Measurements from ENCODE around the gene SRCIN1.
A peak's percentile ranks its signal among the peaks of the same experiment; 100 is the strongest.
"Not testable (repeated sequence)": the region's sequence is repeated elsewhere in the genome, so short reads cannot be mapped to it uniquely, and the experiment has no call there.

SRCIN1 gene, protein sequence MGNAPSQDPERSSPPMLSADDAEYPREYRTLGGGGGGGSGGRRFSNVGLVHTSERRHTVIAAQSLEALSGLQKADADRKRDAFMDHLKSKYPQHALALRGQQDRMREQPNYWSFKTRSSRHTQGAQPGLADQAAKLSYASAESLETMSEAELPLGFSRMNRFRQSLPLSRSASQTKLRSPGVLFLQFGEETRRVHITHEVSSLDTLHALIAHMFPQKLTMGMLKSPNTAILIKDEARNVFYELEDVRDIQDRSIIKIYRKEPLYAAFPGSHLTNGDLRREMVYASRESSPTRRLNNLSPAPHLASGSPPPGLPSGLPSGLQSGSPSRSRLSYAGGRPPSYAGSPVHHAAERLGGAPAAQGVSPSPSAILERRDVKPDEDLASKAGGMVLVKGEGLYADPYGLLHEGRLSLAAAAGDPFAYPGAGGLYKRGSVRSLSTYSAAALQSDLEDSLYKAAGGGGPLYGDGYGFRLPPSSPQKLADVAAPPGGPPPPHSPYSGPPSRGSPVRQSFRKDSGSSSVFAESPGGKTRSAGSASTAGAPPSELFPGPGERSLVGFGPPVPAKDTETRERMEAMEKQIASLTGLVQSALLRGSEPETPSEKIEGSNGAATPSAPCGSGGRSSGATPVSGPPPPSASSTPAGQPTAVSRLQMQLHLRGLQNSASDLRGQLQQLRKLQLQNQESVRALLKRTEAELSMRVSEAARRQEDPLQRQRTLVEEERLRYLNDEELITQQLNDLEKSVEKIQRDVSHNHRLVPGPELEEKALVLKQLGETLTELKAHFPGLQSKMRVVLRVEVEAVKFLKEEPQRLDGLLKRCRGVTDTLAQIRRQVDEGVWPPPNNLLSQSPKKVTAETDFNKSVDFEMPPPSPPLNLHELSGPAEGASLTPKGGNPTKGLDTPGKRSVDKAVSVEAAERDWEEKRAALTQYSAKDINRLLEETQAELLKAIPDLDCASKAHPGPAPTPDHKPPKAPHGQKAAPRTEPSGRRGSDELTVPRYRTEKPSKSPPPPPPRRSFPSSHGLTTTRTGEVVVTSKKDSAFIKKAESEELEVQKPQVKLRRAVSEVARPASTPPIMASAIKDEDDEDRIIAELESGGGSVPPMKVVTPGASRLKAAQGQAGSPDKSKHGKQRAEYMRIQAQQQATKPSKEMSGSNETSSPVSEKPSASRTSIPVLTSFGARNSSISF

DNA sequence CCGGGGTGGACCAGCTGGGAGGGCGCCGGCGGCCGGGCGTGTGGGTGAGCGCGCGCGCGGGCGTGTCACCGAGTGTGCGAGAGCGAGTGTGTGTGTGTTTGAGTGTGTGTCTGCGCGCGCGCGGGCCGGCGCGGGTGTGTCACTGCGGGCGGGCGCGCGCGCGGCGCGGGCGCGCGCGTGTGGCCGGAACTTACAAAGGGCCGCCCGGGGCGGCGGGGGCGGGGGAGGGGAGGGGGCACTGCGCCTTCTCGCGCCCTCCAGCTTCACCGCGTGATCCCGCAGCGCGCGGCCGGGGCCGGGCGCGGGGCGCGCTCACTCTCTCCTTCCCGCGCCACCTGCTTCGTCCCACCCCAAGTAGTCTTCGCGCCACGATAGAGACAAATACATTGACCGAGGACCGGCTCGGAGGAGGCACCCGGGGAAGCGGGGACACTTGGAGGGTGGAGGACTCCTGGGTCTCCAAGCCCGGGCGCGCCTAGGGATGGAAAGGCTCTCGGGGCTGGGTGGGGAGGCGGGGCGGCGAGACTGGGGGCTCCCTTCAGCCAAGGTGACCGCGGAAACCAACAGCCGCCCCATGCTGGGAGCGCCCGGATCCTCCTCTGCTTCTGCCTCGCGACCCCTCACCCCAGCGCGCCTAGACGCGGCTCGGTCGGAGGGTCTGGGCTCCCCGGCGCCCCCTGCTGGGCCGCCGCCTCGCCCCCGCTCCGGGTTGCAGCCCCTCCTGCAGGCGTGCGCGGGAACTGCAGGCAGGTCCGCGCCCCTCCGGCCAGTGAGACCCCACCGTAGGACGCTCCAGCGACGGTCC, at the start of gene SRCIN1:
Gene SRCIN1, minus strand, starts transcription at position 112 of the 805 bp plus-strand sequence. CDS start 247 bp downstream, outside the sequence.
- peak; percentile 55 to 63 for DNase-seq

DNA sequence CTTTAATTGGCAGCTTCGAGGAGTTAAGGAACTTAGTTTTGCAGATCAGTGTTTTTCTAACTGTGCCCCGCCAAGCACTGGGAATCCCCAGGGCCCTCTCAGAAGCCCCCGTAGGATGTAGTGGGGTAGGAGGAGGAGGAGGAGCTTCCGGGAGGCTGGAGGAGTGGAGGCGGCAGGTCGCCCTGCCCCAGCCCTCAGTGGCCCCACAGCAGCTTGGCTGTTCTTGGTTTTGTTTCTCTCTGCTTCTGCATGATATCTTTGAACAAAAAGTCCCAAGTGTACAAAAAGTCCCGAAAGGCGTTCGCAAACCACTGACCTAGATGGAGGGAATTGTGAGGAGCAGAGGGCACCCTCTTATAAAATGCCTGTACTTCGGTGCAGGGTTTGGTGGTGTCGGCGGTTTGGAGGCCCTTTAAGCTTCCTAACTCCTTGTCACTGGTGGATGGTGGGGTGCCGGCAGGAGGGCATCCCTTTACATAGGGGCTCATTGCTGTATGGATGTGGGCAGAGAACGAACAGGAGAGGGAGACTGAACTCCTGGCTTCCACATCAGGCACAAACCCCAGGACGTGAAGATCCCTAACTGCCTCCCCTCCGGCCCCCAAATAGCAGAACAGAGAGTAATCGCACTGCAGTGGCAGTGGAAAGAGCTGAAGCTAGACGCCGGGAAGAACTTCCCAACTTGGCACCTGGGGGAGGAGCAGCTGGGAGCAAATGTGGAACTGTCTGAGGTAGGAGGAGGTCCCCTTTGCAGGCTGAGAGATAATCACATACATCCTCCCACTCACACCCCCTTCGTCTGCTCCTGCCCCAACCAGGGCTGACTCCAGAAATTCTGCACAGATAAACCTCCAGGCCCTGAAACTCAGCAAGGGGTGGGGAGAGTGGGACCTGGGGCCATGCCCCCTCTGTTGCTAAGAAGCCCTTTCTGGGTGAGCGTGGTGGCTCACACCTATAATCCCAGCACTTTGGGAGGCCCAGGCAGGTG, 49.0 kb upstream of the SRCIN1 start:
- DNase-seq = no peak

DNA sequence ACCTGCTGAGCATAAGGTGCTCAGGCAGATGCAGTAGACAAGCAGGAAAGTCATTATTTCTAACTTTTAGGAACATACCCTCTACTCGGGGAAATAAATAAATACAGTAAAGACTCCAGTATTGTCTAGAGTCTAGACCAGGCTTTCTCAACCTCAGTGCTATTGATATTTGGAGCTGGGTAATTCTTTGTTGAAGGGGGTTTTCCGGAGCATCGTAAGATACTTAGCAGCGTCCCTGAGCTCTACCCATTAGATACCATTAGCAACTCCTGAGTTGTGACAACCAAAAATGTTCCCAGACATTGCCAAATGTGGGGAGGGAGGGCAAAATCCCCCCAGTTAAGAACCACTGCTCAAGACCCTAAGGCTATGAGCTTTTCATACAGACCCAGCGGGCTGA, 47.9 kb upstream of the SRCIN1 start:
- DNase-seq = no peak

DNA sequence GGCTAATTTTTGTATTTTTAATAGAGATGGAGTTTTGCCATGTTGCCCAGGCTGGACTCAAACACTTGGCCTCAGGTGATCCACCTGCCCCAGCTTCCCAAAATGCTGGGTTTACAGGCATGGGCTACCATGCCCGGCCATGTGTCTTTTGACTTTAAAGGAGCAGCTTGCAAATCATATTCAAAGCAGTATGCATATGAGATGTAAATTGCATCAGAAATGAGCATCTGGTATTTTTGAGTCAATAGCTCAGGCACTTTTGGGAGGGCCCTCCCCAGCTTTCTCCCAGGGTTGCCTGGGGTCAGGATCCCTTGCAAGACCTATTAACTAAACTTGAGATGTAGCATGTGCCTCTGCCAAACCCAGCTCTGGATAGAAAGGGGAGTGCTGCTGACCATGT, 47.5 kb upstream of the SRCIN1 start:
- no peak for DNase-seq

DNA sequence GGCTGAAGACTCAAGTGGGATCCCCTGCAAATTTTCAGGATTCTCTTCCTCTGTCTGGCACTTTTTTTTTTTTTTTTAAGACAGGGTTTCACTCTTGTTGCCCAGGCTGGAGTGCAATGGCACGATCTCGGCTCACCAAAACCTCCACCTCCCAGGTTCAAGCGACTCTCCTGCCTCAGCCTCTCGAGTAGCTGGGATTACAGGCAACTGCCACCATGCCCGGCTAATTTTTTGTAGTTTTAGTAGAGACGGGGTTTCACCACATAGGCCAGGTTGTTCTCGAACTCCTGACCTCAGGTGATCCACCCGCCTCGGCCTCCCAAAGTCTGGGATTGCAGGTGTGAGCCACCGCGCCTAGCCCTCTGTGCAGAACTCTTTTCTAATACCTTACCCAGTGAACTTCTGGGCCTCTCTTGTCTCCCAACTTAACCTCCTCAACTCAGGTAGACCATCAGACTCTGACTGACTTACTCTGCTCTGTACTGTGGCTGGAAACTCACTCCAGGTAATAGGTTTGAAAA, 45.0 kb upstream of the SRCIN1 start:
- not testable (repeated sequence) for DNase-seq

DNA sequence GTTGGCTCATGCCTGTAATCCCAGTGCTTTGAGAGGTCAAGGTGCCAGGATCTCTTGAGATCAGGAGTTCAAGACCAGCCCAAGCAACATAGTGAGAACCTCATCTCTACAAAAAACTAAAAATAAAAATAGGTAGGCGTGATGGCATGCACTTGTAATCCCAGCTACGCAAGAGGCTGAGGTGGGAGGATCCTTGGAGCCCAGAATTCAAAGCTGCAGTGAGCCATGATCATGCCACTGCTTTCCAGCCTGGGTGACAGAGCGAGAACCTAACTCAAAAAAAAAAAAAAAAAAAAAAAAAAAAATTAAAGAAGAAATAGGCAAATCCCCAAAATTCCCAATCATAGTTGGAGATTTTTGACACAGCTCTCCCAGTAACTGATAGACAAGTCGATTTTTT, 32.2 kb upstream of the SRCIN1 start:
- no peak for DNase-seq

DNA sequence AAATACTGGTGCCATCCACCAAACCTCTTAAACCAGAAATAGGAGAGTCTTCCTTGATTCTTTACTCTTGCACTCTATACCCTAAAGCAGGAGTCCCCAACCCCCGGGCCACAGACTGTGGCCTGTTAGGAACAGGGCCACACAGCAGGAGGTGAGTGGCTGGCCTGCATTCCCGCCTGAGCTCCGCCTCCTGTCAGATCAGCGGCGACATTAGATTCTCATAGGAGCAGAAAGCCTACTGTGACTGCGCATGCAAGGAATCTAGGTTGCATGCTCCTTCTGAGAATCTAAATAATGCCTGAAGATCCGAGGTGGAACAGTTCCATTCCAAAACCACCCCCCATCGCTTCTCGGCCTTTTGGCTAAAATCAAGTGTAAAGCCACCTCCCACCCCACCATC, 30.3 kb upstream of the SRCIN1 start:
- no peak for DNase-seq

DNA sequence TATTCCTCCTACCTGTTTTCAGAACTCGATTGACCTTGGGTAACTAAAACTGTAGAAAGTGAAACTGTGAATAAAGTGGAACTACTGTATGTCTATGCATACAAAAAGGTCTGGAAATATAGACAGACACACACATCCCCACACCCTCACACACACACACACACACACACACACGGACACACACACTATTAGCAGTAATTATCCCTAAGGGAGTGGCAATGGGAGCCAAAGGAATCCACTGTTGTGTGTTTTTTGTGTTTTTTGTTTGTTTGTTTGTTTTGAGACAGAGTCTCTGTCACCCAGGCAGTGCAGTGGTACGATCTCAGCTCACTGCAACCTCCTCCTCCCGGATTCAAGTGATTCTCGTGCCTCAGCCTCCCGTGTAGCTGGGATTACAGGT, 26.6 kb upstream of the SRCIN1 start:
- no peak for DNase-seq

DNA sequence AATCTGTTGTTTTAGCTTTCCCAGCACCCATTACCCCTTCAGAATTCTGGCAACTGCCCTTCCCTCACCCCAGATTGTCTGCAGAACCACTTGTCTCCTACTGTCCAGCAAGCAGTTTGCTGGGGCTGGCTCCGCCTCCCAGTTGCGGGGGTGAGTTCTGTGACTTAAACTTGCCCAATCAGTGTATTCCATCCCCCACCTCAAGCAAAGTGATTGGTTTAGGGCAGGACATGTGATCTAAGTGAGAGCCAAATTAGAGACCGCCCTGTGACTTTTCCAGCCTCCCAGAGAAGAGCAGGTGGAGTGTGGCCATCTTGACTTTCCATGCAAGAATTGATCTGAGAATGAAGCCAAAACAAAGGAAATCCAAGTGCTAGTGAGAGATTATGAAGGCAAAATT, 22.7 kb upstream of the SRCIN1 start:
- no peak for DNase-seq

DNA sequence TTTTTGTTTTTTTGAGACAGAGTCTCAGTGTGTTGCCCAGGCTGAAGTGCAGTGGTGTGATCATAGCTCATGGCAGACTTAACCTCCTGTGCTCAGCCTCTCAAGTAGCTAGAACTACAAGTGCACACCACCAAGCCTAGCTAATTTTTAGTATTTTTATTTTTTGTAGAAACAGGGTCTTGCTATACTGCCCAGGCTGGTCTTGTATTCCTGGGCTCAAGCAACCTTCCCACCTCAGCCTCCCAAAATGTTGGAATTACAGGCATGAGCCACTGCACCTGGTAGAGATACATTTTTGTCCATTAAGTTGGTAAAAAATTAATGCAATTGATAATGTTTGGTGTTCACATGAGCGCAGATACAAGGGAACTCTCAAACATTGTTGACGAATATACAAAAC, 22.2 kb upstream of the SRCIN1 start:
- no peak for DNase-seq

DNA sequence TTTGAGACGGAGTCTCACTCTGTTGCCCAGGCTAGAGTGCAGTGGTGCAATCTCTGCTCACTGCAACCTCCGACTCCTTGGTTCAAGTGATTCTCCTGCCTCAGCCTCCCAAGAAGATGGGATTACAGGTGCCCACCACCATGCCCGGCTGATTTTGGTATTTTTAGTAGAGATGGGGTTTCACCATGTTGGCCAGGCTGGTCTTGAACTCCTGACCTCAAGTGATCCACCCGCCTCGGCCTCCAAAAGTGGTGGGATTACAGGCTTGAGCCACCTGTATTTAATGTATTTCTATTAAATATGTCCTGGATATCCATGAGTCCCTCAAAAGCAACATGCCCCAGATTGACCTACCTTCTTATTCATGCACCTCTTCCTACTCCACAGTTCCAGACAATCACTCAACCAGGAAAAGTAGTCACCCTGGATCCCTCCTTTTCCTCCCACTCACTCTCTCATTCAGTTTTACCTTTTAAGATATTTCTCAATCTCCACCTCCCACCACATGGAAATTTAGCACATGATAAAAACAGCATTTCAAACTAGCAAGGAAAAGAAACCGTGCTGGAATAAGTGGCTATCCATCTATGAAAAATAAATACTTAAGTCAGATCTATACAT, 21.0 kb upstream of the SRCIN1 start:
- not testable (repeated sequence) for DNase-seq

DNA sequence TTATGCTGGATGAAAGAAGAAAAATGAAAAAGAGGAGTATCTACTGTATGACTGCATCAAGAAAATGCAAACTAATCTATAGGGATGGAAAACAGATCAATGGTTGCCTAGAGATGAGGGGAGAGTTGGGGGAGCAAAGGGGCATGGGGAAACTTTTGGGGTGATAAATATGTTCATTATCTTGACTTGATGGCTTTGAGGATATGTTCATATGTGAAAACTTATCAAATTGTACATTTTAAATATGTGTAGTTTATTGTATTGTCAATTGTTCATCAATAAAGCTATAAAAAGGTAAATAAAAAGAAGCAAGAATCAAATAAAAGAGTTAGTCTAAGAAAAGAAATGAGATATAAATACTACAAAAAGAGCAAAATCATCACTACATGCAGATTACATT, 19.7 kb upstream of the SRCIN1 start:
- DNase-seq = no peak

DNA sequence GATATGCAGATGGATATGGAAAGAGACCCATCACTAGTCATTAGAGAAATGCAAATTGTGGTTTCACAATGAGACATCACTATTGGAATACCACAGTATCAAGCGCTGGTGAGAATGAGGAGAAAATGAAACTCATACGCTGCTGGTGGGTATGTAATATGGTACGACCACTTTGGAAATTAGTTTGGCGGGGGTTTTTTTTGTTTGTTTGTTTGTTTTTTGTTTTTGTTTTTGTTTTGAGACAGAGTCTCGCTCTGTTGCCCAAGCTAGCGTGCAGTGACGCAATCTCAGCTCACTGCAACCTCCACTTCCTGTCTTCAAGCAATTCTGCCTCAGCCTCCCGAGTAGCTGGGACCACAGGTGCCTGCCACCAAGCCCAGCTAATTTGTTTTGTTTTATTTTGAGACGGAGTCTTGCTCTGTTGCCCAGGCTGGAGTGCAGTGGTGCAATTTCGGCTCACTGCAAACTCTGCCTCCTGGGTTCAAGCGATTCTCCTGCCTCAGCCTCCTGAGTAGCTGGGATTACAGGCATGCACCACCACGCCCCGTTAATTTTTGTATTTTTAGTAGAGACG, 19.1 kb upstream of the SRCIN1 start:
- DNase-seq = peak in 1 of 2 donors; percentile 13

DNA sequence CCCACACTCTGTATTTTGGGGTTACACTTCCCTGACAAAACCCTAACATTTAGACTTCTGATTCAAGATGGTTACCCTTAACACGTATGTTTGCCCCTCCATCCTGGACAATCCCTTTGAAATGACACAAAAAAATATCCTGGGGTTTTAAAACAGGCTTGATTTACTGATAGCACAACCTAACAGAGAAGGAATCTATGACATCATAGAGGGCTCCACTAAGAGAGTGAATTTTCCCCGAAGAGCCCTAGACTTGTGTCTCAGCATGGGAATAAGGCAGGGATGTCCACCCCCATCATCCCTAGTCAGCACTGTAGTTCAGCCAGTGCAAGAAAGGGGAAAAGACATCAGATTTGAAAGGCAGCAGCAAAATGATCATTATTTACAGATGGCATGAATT, 15.8 kb upstream of the SRCIN1 start:
- DNase-seq = no peak

DNA sequence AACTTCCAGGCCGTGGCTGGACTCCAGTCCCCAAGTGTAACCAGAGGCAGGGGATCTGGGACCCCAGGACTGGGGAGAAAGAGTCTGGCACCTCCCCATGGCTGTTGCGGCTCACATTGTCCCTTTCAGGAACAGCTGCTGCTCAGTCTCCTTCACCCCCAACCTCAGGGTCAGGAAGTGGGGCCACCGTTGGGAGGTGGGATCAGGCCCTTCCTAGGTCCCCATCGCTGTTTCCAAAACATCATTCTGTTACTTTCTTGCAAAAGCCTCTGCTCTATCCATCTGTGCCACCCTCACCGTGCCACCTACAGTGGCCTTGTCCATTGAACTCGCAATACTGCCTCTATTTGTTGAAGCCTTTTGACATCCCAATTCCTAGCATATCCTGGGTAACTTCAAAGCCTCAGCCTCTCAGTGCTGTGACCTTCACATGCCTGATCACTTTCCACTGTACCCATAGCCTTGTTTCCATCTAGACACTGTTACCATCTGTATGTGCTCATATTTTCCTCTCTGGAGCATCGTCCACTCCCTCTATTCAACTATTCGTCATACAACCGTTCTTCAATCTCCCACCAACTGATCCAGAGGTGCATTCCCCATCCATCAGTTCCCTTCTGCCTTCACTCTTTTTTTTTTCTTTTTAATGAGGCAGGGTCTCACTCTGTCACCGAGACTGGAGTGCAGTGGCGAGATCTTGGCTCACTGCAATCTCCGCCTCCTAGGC, 15.0 kb upstream of the SRCIN1 start:
- DNase-seq = no peak

DNA sequence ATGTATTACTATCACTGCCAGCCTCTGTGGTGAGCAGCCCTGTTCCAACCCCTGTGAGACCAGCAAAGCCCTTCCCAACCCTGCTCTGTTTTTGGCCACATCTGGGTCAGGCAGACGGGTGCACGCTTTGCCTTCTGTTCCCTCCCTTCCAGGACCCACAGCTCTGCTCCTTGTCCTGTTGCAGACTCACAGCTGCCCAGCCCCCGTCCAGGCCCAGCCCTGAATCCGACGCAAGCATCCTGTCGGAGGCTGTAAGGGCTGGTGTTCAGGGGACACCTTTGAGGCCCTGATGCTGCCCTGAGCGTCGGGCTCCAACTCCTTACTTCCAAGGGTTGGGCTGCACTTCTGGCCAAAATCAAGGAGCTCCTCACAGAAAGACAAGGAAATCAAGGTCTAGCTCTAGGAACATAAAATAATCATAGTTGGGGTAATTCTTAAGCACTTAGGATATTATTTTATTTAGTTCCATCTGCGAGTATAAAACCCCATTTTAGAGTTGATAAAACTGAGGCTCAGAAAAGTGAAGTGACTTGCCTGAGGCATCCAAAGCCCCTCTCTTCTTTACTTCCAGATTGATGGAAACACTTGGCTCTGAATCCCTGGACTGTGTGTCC, 14.3 kb upstream of the SRCIN1 start:
- no peak for DNase-seq

DNA sequence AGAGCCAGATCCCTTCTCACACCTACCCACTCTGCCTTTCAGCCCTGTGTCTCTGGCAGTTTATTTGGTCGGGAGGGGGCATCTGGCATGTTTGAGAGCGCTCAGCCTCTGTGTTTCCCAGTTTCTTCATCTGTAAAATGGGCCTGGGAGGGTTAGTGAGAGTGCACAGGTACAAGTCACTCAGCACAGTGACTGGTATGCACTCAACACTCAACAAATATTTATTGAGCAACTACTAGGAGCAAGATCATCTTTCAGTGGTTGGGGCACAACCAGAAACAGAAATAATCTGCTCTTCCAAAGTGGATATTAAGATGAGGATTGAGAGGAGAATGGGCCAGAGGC, 13.7 kb upstream of the SRCIN1 start:
- DNase-seq = no peak

DNA sequence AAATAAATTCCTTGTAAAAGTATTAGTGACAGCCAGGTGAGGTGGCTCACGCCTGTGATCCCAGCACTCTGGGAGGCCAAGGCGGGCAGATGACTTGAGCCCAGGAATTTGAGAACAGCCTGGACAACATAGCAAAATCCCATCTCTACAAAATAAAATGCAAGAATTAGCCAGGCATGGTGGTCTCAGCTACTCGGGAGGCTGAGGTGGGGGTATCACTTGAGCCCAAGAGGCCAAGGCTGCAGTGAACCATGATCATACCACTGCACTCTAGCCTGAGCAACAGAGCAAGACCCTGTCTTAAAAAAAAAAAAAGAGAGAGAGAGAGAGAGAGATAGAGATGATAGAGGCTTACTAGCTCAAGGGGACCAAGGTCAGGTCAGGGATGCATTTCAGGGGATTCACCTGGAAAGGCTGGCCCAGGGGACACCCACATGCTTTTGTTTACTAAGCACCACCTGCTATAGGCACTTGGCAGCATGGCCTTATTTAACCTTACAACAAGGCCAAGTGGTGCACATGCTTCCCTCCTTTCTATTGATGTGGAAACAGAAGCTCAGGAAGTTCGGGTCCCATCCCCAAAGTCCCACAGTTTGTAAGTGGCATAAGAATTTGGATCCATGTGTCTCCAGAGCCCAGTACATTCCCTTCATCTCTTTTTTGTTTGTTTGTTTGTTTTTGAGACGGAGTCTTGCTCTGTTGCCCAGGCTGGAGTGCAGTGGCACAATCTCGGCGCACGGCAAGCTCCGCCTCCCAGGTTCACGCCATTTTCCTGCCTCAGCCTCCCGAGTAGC, 12.4 kb upstream of the SRCIN1 start:
- no peak for DNase-seq
